ENCODE results near the gene ACP3. TPM values are rescaled to one million over a fixed set of nuclear protein-coding genes. Genes with fewer than 3 reads are reported as not detected.

ACP3 gene
- total and polyA plus RNA-seq, 4 donors: 0.15 to 2.1 (median 1.3) TPM; not detected in 1

- peaks cover 0 to 5% (median 0%) of the 10 kb centered on the region in 4 donors for H3K9me3 ChIP-seq (ENCODE audit: control insufficient read depth in 4 of 4, low read length in 3 of 4)
- no peak overlapping the region for H3K4me3 ChIP-seq (ENCODE audit: low read depth in 1 of 3, low read length in 3 of 3)
- no peak overlapping the region for H3K27ac ChIP-seq (ENCODE audit: low read depth in 1 of 2, low read length in 2 of 2)
- DNase-seq (ENCODE audit: low spot score): no peak
- H3K36me3 ChIP-seq (ENCODE audit: control insufficient read depth in 4 of 4, insufficient read depth in 3 of 4, low read depth in 1 of 4, low read length in 3 of 4): no peaks in the 10 kb centered on the region
- no peaks in the 10 kb centered on the region for H3K27me3 ChIP-seq (ENCODE audit: control insufficient read depth in 4 of 4, insufficient read depth in 4 of 4, low read length in 3 of 4)
- no peaks in the 10 kb centered on the region for H3K4me1 ChIP-seq (ENCODE audit: control insufficient read depth in 4 of 4, insufficient read depth in 4 of 4, low read length in 3 of 4)
- 75% methylated on average over 1 of the region's 1 CpG for WGBS
- no peak overlapping the region for H3K9ac ChIP-seq (ENCODE audit: low read depth in 1 of 2, low read length in 2 of 2)
- no peak for TF ChIP-seq HNF4G (IDR thresholded peaks at IDR 0.05)
These were observed 31.2 kb upstream of the ACP3 start for GRCh38 chr3:132286035-132286434.

DNA sequence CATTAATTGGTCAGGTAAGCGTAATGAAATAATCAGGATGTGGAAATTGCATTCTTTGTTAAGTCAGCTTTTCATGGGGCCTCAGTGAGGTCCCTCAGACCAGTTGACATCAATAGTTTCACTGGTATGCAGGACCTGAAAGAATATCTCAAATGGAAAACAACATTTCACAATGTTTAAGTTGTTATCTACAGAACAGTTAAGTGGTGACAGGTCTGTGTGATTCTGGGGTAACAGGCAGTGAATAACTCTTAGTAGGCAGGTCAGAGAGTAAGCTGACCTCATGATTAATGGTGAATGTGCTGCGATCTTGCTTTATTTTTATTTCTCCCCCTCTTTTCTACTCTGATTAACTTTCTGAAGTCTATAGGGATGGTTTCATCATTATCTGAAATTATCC lies 28.9 kb upstream of the ACP3 start:
- no peak overlapping the region for H3K4me3 ChIP-seq (ENCODE audit: low read depth in 1 of 3, low read length in 3 of 3)
- TF ChIP-seq FOXA2 (IDR thresholded peaks at IDR 0.05): no peak
- TF ChIP-seq SP1 (IDR thresholded peaks at IDR 0.05): no peak
- WGBS: 81% methylated on average over 2 of the region's 2 CpGs
- H3K27ac ChIP-seq (ENCODE audit: low read depth in 1 of 2, low read length in 2 of 2): no peak overlapping the region
- H3K9ac ChIP-seq (ENCODE audit: low read depth in 1 of 2, low read length in 2 of 2): no peak overlapping the region
- H3K4me1 ChIP-seq (ENCODE audit: control insufficient read depth in 4 of 4, insufficient read depth in 4 of 4, low read length in 3 of 4): no peaks in the 10 kb centered on the region
- no peaks in the 10 kb centered on the region for H3K36me3 ChIP-seq (ENCODE audit: control insufficient read depth in 4 of 4, insufficient read depth in 3 of 4, low read depth in 1 of 4, low read length in 3 of 4)
- H3K9me3 ChIP-seq (ENCODE audit: control insufficient read depth in 4 of 4, low read length in 3 of 4): peaks cover 0 to 5% (median 0%) of the 10 kb centered on the region in 4 donors
- DNase-seq (ENCODE audit: low spot score): no peak
- no peaks in the 10 kb centered on the region for H3K27me3 ChIP-seq (ENCODE audit: control insufficient read depth in 4 of 4, insufficient read depth in 4 of 4, low read length in 3 of 4)

GRCh38 chr3:132289316-132289715 lies 27.9 kb upstream of the ACP3 start:
- peaks cover 0 to 5% (median 0%) of the 10 kb centered on the region in 4 donors for H3K9me3 ChIP-seq (ENCODE audit: control insufficient read depth in 4 of 4, low read length in 3 of 4)
- TF ChIP-seq FOXA2 (IDR thresholded peaks at IDR 0.05): no peak
- H3K27me3 ChIP-seq (ENCODE audit: control insufficient read depth in 4 of 4, insufficient read depth in 4 of 4, low read length in 3 of 4): no peaks in the 10 kb centered on the region
- H3K9ac ChIP-seq (ENCODE audit: low read depth in 1 of 2, low read length in 2 of 2): no peak overlapping the region
- no peaks in the 10 kb centered on the region for H3K36me3 ChIP-seq (ENCODE audit: control insufficient read depth in 4 of 4, insufficient read depth in 3 of 4, low read depth in 1 of 4, low read length in 3 of 4)
- H3K4me1 ChIP-seq (ENCODE audit: control insufficient read depth in 4 of 4, insufficient read depth in 4 of 4, low read length in 3 of 4): no peaks in the 10 kb centered on the region
- H3K27ac ChIP-seq (ENCODE audit: low read depth in 1 of 2, low read length in 2 of 2): no peak overlapping the region
- H3K4me3 ChIP-seq (ENCODE audit: low read depth in 1 of 3, low read length in 3 of 3): no peak overlapping the region
- no peak for DNase-seq (ENCODE audit: low spot score)
- WGBS: 93% methylated on average over 1 of the region's 1 CpG

GRCh38 chr3:132290833-132291232 lies 26.4 kb upstream of the ACP3 start:
- H3K4me1 ChIP-seq (ENCODE audit: control insufficient read depth in 4 of 4, insufficient read depth in 4 of 4, low read length in 3 of 4): no peaks in the 10 kb centered on the region
- no peak for DNase-seq (ENCODE audit: low spot score)
- no peak overlapping the region for H3K9ac ChIP-seq (ENCODE audit: low read depth in 1 of 2, low read length in 2 of 2)
- 56% methylated on average over 3 of the region's 3 CpGs for WGBS
- no peak overlapping the region for H3K4me3 ChIP-seq (ENCODE audit: low read depth in 1 of 3, low read length in 3 of 3)
- no peaks in the 10 kb centered on the region for H3K27me3 ChIP-seq (ENCODE audit: control insufficient read depth in 4 of 4, insufficient read depth in 4 of 4, low read length in 3 of 4)
- TF ChIP-seq RXRA (IDR thresholded peaks at IDR 0.05): no peak
- no peak for TF ChIP-seq EGR1 (IDR thresholded peaks at IDR 0.05; ENCODE audit: low read depth in 2 of 2)
- TF ChIP-seq FOXA1 (IDR thresholded peaks at IDR 0.05): no peak
- TF ChIP-seq SP1 (IDR thresholded peaks at IDR 0.05): no peak
- no peak for TF ChIP-seq YY1 (IDR thresholded peaks at IDR 0.05)
- TF ChIP-seq, protein P1, sequence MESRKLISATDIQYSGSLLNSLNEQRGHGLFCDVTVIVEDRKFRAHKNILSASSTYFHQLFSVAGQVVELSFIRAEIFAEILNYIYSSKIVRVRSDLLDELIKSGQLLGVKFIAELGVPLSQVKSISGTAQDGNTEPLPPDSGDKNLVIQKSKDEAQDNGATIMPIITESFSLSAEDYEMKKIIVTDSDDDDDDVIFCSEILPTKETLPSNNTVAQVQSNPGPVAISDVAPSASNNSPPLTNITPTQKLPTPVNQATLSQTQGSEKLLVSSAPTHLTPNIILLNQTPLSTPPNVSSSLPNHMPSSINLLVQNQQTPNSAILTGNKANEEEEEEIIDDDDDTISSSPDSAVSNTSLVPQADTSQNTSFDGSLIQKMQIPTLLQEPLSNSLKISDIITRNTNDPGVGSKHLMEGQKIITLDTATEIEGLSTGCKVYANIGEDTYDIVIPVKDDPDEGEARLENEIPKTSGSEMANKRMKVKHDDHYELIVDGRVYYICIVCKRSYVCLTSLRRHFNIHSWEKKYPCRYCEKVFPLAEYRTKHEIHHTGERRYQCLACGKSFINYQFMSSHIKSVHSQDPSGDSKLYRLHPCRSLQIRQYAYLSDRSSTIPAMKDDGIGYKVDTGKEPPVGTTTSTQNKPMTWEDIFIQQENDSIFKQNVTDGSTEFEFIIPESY (IDR thresholded peaks at IDR 0.05): no peak
- no peak for TF ChIP-seq NR2F2 (IDR thresholded peaks at IDR 0.05)
- TF ChIP-seq RAD21 (IDR thresholded peaks at IDR 0.05): no peak
- TF ChIP-seq HNF4A (conservative IDR thresholded peaks at IDR 0.05): no peak
- TF ChIP-seq JUND (IDR thresholded peaks at IDR 0.05): no peak
- TF ChIP-seq, protein P2, sequence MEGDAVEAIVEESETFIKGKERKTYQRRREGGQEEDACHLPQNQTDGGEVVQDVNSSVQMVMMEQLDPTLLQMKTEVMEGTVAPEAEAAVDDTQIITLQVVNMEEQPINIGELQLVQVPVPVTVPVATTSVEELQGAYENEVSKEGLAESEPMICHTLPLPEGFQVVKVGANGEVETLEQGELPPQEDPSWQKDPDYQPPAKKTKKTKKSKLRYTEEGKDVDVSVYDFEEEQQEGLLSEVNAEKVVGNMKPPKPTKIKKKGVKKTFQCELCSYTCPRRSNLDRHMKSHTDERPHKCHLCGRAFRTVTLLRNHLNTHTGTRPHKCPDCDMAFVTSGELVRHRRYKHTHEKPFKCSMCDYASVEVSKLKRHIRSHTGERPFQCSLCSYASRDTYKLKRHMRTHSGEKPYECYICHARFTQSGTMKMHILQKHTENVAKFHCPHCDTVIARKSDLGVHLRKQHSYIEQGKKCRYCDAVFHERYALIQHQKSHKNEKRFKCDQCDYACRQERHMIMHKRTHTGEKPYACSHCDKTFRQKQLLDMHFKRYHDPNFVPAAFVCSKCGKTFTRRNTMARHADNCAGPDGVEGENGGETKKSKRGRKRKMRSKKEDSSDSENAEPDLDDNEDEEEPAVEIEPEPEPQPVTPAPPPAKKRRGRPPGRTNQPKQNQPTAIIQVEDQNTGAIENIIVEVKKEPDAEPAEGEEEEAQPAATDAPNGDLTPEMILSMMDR (IDR thresholded peaks at IDR 0.05; ENCODE audit: low read depth, low read length, missing input control): no peak
- no peak for TF ChIP-seq HNF4G (IDR thresholded peaks at IDR 0.05)
- TF ChIP-seq, protein P3, sequence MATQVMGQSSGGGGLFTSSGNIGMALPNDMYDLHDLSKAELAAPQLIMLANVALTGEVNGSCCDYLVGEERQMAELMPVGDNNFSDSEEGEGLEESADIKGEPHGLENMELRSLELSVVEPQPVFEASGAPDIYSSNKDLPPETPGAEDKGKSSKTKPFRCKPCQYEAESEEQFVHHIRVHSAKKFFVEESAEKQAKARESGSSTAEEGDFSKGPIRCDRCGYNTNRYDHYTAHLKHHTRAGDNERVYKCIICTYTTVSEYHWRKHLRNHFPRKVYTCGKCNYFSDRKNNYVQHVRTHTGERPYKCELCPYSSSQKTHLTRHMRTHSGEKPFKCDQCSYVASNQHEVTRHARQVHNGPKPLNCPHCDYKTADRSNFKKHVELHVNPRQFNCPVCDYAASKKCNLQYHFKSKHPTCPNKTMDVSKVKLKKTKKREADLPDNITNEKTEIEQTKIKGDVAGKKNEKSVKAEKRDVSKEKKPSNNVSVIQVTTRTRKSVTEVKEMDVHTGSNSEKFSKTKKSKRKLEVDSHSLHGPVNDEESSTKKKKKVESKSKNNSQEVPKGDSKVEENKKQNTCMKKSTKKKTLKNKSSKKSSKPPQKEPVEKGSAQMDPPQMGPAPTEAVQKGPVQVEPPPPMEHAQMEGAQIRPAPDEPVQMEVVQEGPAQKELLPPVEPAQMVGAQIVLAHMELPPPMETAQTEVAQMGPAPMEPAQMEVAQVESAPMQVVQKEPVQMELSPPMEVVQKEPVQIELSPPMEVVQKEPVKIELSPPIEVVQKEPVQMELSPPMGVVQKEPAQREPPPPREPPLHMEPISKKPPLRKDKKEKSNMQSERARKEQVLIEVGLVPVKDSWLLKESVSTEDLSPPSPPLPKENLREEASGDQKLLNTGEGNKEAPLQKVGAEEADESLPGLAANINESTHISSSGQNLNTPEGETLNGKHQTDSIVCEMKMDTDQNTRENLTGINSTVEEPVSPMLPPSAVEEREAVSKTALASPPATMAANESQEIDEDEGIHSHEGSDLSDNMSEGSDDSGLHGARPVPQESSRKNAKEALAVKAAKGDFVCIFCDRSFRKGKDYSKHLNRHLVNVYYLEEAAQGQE (IDR thresholded peaks at IDR 0.05): no peak
- TF ChIP-seq GABPA (IDR thresholded peaks at IDR 0.05 in 1 of 2, conservative IDR thresholded peaks at IDR 0.05 in 1 of 2): no peak
- TF ChIP-seq, protein P4, sequence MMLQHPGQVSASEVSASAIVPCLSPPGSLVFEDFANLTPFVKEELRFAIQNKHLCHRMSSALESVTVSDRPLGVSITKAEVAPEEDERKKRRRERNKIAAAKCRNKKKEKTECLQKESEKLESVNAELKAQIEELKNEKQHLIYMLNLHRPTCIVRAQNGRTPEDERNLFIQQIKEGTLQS (IDR thresholded peaks at IDR 0.05): no peak
- TF ChIP-seq FOXA2 (IDR thresholded peaks at IDR 0.05): no peak
- H3K9me3 ChIP-seq (ENCODE audit: control insufficient read depth in 4 of 4, low read length in 3 of 4): peaks cover 0 to 5% (median 0%) of the 10 kb centered on the region in 4 donors
- no peaks in the 10 kb centered on the region for H3K36me3 ChIP-seq (ENCODE audit: control insufficient read depth in 4 of 4, insufficient read depth in 3 of 4, low read depth in 1 of 4, low read length in 3 of 4)
- H3K27ac ChIP-seq (ENCODE audit: low read depth in 1 of 2, low read length in 2 of 2): no peak overlapping the region
